Spleen (tissue), 7 donors: ENCODE data around the gene TRPC6.

Experiments
- CTCF ChIP-seq, 11 experiments: fragments of 200-600 bp in 7 of 11; fragments of 450-650 bp in 4 of 11; sonication (generic) in 4 of 11; IDR thresholded peaks in 8 of 11; conservative IDR thresholded peaks in 3 of 11; 1 replicate in 7 of 11; 2 replicates in 4 of 11; pipeline versions ENCODE4 v1.4.0 to v1.8.0; 2016 to 2021; ENCODE audit warnings: antibody characterized with exemption in 11 of 11, inconsistent platforms in 4 of 11, mild to moderate bottlenecking in 1 of 11
- POLR2A ChIP-seq, 3 donors: fragments of 450-650 bp; IDR thresholded peaks; one replicate each; pipeline ENCODE4 v1.5.1; 2017; ENCODE audit warnings: antibody characterized with exemption in 3 of 3, mild to moderate bottlenecking in 1 of 3
- POLR2AphosphoS5 ChIP-seq, 3 donors: sonication (generic); formaldehyde crosslinking; IDR thresholded peaks; one replicate each; pipeline ENCODE4 v1.5.1; 2017; ENCODE audit warnings: antibody characterized with exemption in 3 of 3
- donor health status: DM: no; HTN: no; CAD: no; lungs with moderate emphysema.
- donor health status: DM: no; HTN: no; CAD: no.
- donor health status: DM: no; HTN: no; CAD: no.

GRCh38 chr11:101582989-101583250 is 887 bp downstream of the TRPC6 start:
- TF ChIP-seq CTCF (IDR thresholded peaks at IDR 0.05 in 8 of 11, conservative IDR thresholded peaks at IDR 0.05 in 3 of 11) (no peak), POLR2A (IDR thresholded peaks at IDR 0.05) (no peak), POLR2AphosphoS5 (IDR thresholded peaks at IDR 0.05) (no peak)
